ENCODE results near the gene LKAAEAR1. TPM values are rescaled to one million over a fixed set of nuclear protein-coding genes. Genes with fewer than 3 reads are reported as not detected.

Gene LKAAEAR1
- not detected in 2 replicates for total RNA-seq

GRCh38 chr20:64083804-64084684, at the start of gene LKAAEAR1:
TSS of gene LKAAEAR1 (minus strand) at chr20:64084398. CDS start at chr20:64084219, 179 bp downstream.

GRCh38 chr20:64106981-64107735, 23.0 kb upstream of the LKAAEAR1 start, which contains the start of gene NPBWR2:
TSS of gene NPBWR2 (minus strand) at chr20:64107565. CDS start at chr20:64106831, 734 bp downstream.

GRCh38 chr20:64080013-64080812, 4.0 kb downstream of the LKAAEAR1 start, which contains the start of gene OPRL1:
TSS of gene OPRL1 (plus strand) at chr20:64080082. CDS start at chr20:64092721, 12,639 bp downstream.

GRCh38 chr20:64079273-64080012, 4.8 kb downstream of the LKAAEAR1 start, which contains the start of gene RGS19:
TSS of gene RGS19 (minus strand) at chr20:64079518. CDS start at chr20:64076886, 2,632 bp downstream.

GRCh38 chr20:64062596-64063388, 21.4 kb downstream of the LKAAEAR1 start, which contains the start of gene TCEA2:
TSS of gene TCEA2 (plus strand) at chr20:64063198. CDS start at chr20:64063313, 115 bp downstream.

GRCh38 chr20:64049060-64049877, 34.9 kb downstream of the LKAAEAR1 start, which contains the start of gene SOX18:
TSS of gene SOX18 (minus strand) at chr20:64049639. CDS start at chr20:64049516, 123 bp downstream.

GRCh38 chr20:64035933-64036345, 48.3 kb downstream of the LKAAEAR1 start, which contains the start of gene C20orf204:
TSS of gene C20orf204 (plus strand) at chr20:64036182. CDS start at chr20:64036324, 142 bp downstream.

Other genes with a start within 250 kb of the LKAAEAR1 start
- not detected in 2 replicates for gene ABHD16B, start 222.9 kb downstream of the LKAAEAR1 start, total RNA-seq
- gene TPD52L2, start 219.1 kb downstream of the LKAAEAR1 start, total RNA-seq, result 194 and 202 TPM in 2 replicates
- gene DNAJC5, start 189.3 kb downstream of the LKAAEAR1 start, total RNA-seq, result 54.8 and 77.4 TPM in 2 replicates
- gene UCKL1, start 128.0 kb downstream of the LKAAEAR1 start, total RNA-seq, result 21.4 and 22.7 TPM in 2 replicates
- 7.6 and 11.6 TPM in 2 replicates for gene ZNF512B, start 114.5 kb downstream of the LKAAEAR1 start, total RNA-seq
- 0.58 and 0.99 TPM in 2 replicates for gene SAMD10, start 104.8 kb downstream of the LKAAEAR1 start, total RNA-seq
- 66.0 and 73.3 TPM in 2 replicates for gene PRPF6, start 103.3 kb downstream of the LKAAEAR1 start, total RNA-seq
- 0.99 and 1.3 TPM in 2 replicates for gene C20orf204, start 48.2 kb downstream of the LKAAEAR1 start, total RNA-seq
- gene SOX18, start 34.8 kb downstream of the LKAAEAR1 start, total RNA-seq, result 0.29 TPM in 1 of 2 replicates, not detected in the other
- gene TCEA2, start 21.2 kb downstream of the LKAAEAR1 start, total RNA-seq, result 23.7 and 47.3 TPM in 2 replicates
- 7.4 and 48.0 TPM in 2 replicates for gene RGS19, start 4.9 kb downstream of the LKAAEAR1 start, total RNA-seq
- 1.9 and 5.8 TPM in 2 replicates for gene OPRL1, start 4.3 kb downstream of the LKAAEAR1 start, total RNA-seq
- not detected in 2 replicates for gene NPBWR2, start 23.2 kb upstream of the LKAAEAR1 start, total RNA-seq
- gene MYT1, start 80.1 kb upstream of the LKAAEAR1 start, total RNA-seq, result under 0.01 TPM in 1 of 2 replicates, not detected in the other
- 41.3 and 41.7 TPM in 2 replicates for gene PCMTD2, start 171.3 kb upstream of the LKAAEAR1 start, total RNA-seq

All from smooth muscle cell of trachea (primary cell).